Glutamatergic neuron (in vitro differentiated cells): ENCODE data around the gene FAM169A. TPM values are rescaled to one million over a fixed set of nuclear protein-coding genes. Genes with fewer than 3 reads are reported as not detected.
"Not testable (repeated sequence)": the region's sequence is repeated elsewhere in the genome, so short reads cannot be mapped to it uniquely, and the experiment has no call there.

Source experiments
- DNase-seq: peaks from one replicate; pipeline ENCODE4 v3.0.0; 2022
- H3K27ac Mint-ChIP-seq: one replicate; pipeline ENCODE4 v1.8.0; 2020; ENCODE audit warnings: mild to moderate bottlenecking, mixed read lengths, inconsistent platforms; ENCODE audit not compliant: unreplicated experiment
- H3K27me3 Mint-ChIP-seq: one replicate; pipeline ENCODE4 v1.8.0; 2020; ENCODE audit warnings: mild to moderate bottlenecking, moderate library complexity, mixed read lengths, inconsistent platforms; ENCODE audit not compliant: unreplicated experiment
- H3K36me3 Mint-ChIP-seq: one replicate; pipeline ENCODE4 v1.8.0; 2020; ENCODE audit warnings: mild to moderate bottlenecking, mixed read lengths, inconsistent platforms; ENCODE audit not compliant: unreplicated experiment
- H3K4me1 Mint-ChIP-seq: one replicate; pipeline ENCODE4 v1.8.0; 2020; ENCODE audit warnings: mild to moderate bottlenecking, low read depth, mixed read lengths, inconsistent platforms; ENCODE audit not compliant: unreplicated experiment
- H3K4me3 Mint-ChIP-seq: one replicate; pipeline ENCODE4 v1.8.0; 2020; ENCODE audit warnings: mild to moderate bottlenecking, mixed read lengths, inconsistent platforms; ENCODE audit not compliant: unreplicated experiment
- H3K9me3 Mint-ChIP-seq: one replicate; pipeline ENCODE4 v1.8.0; 2020; ENCODE audit warnings: mild to moderate bottlenecking, moderate library complexity, mixed read lengths, inconsistent platforms; ENCODE audit not compliant: unreplicated experiment
- CTCF ChIP-seq: fragments of 200-600 bp; sonication (generic); IDR thresholded peaks from one replicate; pipeline ENCODE4 v1.5.0; 2021; ENCODE audit not compliant: partially characterized antibody, unreplicated experiment
- total RNA-seq: library from RNA; stranded (reverse); fragmentation: NEBNext Ultra II Directional; extraction: Animal tissue kit (Norgen Biotek cat#: 25700); gene quantifications from one replicate; pipeline ENCODE4 v1.2.1, GENCODE V29; 2021; ENCODE audit not compliant: unreplicated experiment

Gene FAM169A
- total RNA-seq, 1 donor from 2014 or later: 9.5 TPM

- H3K36me3 Mint-ChIP-seq: peaks cover 2% of the 10 kb centered on the region
- TF ChIP-seq CTCF: no peak
- H3K9me3 Mint-ChIP-seq: no peaks in the 10 kb centered on the region
- no peak overlapping the region for H3K27ac Mint-ChIP-seq
- no peak for DNase-seq
- no peak overlapping the region for H3K4me3 Mint-ChIP-seq
- no peaks in the 10 kb centered on the region for H3K27me3 Mint-ChIP-seq
- H3K4me1 Mint-ChIP-seq: no peaks in the 10 kb centered on the region
Observed at GRCh38 chr5:74889523-74890105, 23.4 kb upstream of the FAM169A start.

- peaks cover 2% of the 10 kb centered on the region for H3K9me3 Mint-ChIP-seq
- DNase-seq: no peak
- H3K27ac Mint-ChIP-seq: no peak overlapping the region
- TF ChIP-seq CTCF: no peak
- H3K4me1 Mint-ChIP-seq: no peaks in the 10 kb centered on the region
- H3K36me3 Mint-ChIP-seq: no peaks in the 10 kb centered on the region
- no peaks in the 10 kb centered on the region for H3K27me3 Mint-ChIP-seq
- H3K4me3 Mint-ChIP-seq: no peak overlapping the region
Observed at GRCh38 chr5:74888117-74888516, 21.9 kb upstream of the FAM169A start.

GRCh38 chr5:74885170-74885569 is 19.0 kb upstream of the FAM169A start:
- Mint-ChIP-seq H3K4me3 (no peak overlapping the region), H3K36me3 (no peaks in the 10 kb centered on the region), H3K27me3 (no peaks in the 10 kb centered on the region), H3K4me1 (no peaks in the 10 kb centered on the region), H3K27ac (no peak overlapping the region), H3K9me3 (peaks cover 2% of the 10 kb centered on the region)
- no peak for DNase-seq
- TF ChIP-seq CTCF: no peak

- not testable (repeated sequence) for H3K9me3 Mint-ChIP-seq, H3K4me3 Mint-ChIP-seq, H3K27ac Mint-ChIP-seq, H3K36me3 Mint-ChIP-seq, H3K4me1 Mint-ChIP-seq, H3K27me3 Mint-ChIP-seq, DNase-seq
Observed at GRCh38 chr5:74882379-74883134, 16.4 kb upstream of the FAM169A start.

- H3K36me3 Mint-ChIP-seq: no peaks in the 10 kb centered on the region
- no peaks in the 10 kb centered on the region for H3K9me3 Mint-ChIP-seq
- TF ChIP-seq CTCF: no peak
- no peak overlapping the region for H3K4me3 Mint-ChIP-seq
- H3K4me1 Mint-ChIP-seq: no peaks in the 10 kb centered on the region
- H3K27ac Mint-ChIP-seq: no peak overlapping the region
- no peak for DNase-seq
- H3K27me3 Mint-ChIP-seq: no peaks in the 10 kb centered on the region
Observed at GRCh38 chr5:74877624-74878304, 11.6 kb upstream of the FAM169A start.
